ENCODE results near the gene COL15A1.

COL15A1 gene

GRCh38 chr9:99019510-99020331 is 76.0 kb downstream of the COL15A1 start:
- FAIRE-seq = no peak

- FAIRE-seq = no peak
Observed at GRCh38 chr9:99020786-99021436, 77.2 kb downstream of the COL15A1 start.

- FAIRE-seq = no peak
Observed at GRCh38 chr9:99021512-99021911, 77.8 kb downstream of the COL15A1 start.

GRCh38 chr9:99023231-99023630 is 79.5 kb downstream of the COL15A1 start:
- no peak for FAIRE-seq

GRCh38 chr9:99023831-99024230 is 80.1 kb downstream of the COL15A1 start:
- FAIRE-seq = no peak

GRCh38 chr9:99024959-99025358 is 81.3 kb downstream of the COL15A1 start:
- no peak for FAIRE-seq

GRCh38 chr9:99025616-99026270 is 82.0 kb downstream of the COL15A1 start:
- FAIRE-seq = no peak

GRCh38 chr9:99026271-99026955 is 82.7 kb downstream of the COL15A1 start:
- no peak for FAIRE-seq

- FAIRE-seq = no peak
Observed at GRCh38 chr9:99026956-99027298, 83.2 kb downstream of the COL15A1 start.

GRCh38 chr9:99027443-99027842 is 83.7 kb downstream of the COL15A1 start:
- no peak for FAIRE-seq

GRCh38 chr9:99029083-99029645 is 85.5 kb downstream of the COL15A1 start:
- FAIRE-seq = no peak

- no peak for FAIRE-seq
Observed at GRCh38 chr9:99030092-99030511, 86.4 kb downstream of the COL15A1 start.

GRCh38 chr9:99030610-99031109 is 87.0 kb downstream of the COL15A1 start:
- no peak for FAIRE-seq

- FAIRE-seq = no peak
Observed at GRCh38 chr9:99031319-99031718, 87.6 kb downstream of the COL15A1 start.

- FAIRE-seq = no peak
Observed at GRCh38 chr9:99031994-99032393, 88.3 kb downstream of the COL15A1 start.

- no peak for FAIRE-seq
Observed at GRCh38 chr9:99034149-99034548, 90.4 kb downstream of the COL15A1 start.

- FAIRE-seq = no peak
Observed at GRCh38 chr9:99035313-99035712, 91.6 kb downstream of the COL15A1 start.

- no peak for FAIRE-seq
Observed at GRCh38 chr9:99037769-99038483, 94.2 kb downstream of the COL15A1 start.

GRCh38 chr9:99038484-99038820 is 94.7 kb downstream of the COL15A1 start:
- FAIRE-seq = no peak

- FAIRE-seq = no peak
Observed at GRCh38 chr9:99039505-99040182, 95.9 kb downstream of the COL15A1 start.

- no peak for FAIRE-seq
Observed at GRCh38 chr9:99040251-99040900, 96.7 kb downstream of the COL15A1 start.

Measured in islet of Langerhans (tissue), 1 donor.